Loucy (cell line): ENCODE data around the gene MYO18A.

Source experiments
- H2AFZ ChIP-seq: fragments of 200-600 bp; sonication (generic); 2 replicates; pipeline ENCODE4 v1.6.0; 2016; ENCODE audit warnings: antibody characterized with exemption, mild to moderate bottlenecking, low read length, moderate library complexity
- H3F3A ChIP-seq: fragments of 200-600 bp; 2 replicates; pipeline ENCODE4 v1.6.0; 2016; ENCODE audit warnings: antibody characterized with exemption, low read depth, mild to moderate bottlenecking
- H3K27me3 ChIP-seq: fragments of 200-600 bp; sonication (generic); 2 replicates; pipeline ENCODE4 v1.6.1; 2014; ENCODE audit warnings: low read length, mild to moderate bottlenecking; ENCODE audit not compliant: insufficient read depth, poor library complexity, severe bottlenecking
- H3K36me3 ChIP-seq: fragments of 200-600 bp; sonication (generic); 2 replicates; pipeline ENCODE4 v1.6.1; 2016; ENCODE audit warnings: low read length; ENCODE audit not compliant: insufficient read depth
- H3K4me1 ChIP-seq: fragments of 200-600 bp; sonication (generic); 2 replicates; pipeline ENCODE4 v1.5.1; 2014; ENCODE audit warnings: low read length, mild to moderate bottlenecking; ENCODE audit not compliant: insufficient read depth, poor library complexity, severe bottlenecking
- H3K4me2 ChIP-seq: fragments of 200-600 bp; sonication (generic); 2 replicates; pipeline ENCODE4 v1.6.0; 2014; ENCODE audit warnings: antibody characterized with exemption, low read length, low read depth, mild to moderate bottlenecking; ENCODE audit not compliant: poor library complexity, severe bottlenecking
- H3K4me3 ChIP-seq: fragments of 200-600 bp; sonication (generic); 2 replicates; pipeline ENCODE4 v1.5.1; 2014; ENCODE audit warnings: low read length, mild to moderate bottlenecking, mixed read lengths; ENCODE audit not compliant: poor library complexity, severe bottlenecking
- H3K79me2 ChIP-seq: fragments of 200-600 bp; sonication (generic); 2 replicates; pipeline ENCODE4 v1.6.1; 2014; ENCODE audit warnings: low read length; ENCODE audit not compliant: insufficient read depth
- H3K9ac ChIP-seq: fragments of 200-600 bp; sonication (generic); 2 replicates; pipeline ENCODE4 v1.6.0; 2014; ENCODE audit warnings: mild to moderate bottlenecking, low read depth, low read length, moderate library complexity; ENCODE audit not compliant: poor library complexity, severe bottlenecking
- H3K9me2 ChIP-seq: fragments of 200-600 bp; sonication (generic); replicated peaks from 2 replicates; pipeline ENCODE4 v1.6.1; 2016; ENCODE audit warnings: low read depth, low read length, mixed read lengths
- H3K9me3 ChIP-seq: fragments of 200-600 bp; sonication (generic); 2 replicates; pipeline ENCODE4 v1.6.1; 2014; ENCODE audit warnings: mild to moderate bottlenecking, antibody characterized with exemption, low read length, low read depth; ENCODE audit not compliant: insufficient read depth
- H4K20me1 ChIP-seq: fragments of 200-600 bp; sonication (generic); 2 replicates; pipeline ENCODE4 v1.6.0; 2014; ENCODE audit warnings: antibody characterized with exemption, low read length, mild to moderate bottlenecking; ENCODE audit not compliant: insufficient read depth, poor library complexity, severe bottlenecking
- EZH2phosphoT487 ChIP-seq: fragments of 200-600 bp; IDR thresholded peaks from 2 replicates; pipeline ENCODE4 v1.6.1; 2018; ENCODE audit warnings: antibody characterized with exemption, mild to moderate bottlenecking, moderate library complexity, borderline replicate concordance
- TF ChIP-seq, protein P1 (sequence below): fragments of 200-600 bp; sonication (generic); conservative IDR thresholded peaks from 2 replicates; pipeline ENCODE4 v1.5.1; 2014; ENCODE audit warnings: mild to moderate bottlenecking, antibody characterized with exemption, low read length

Gene MYO18A

GRCh38 chr17:29073045-29073444 lies 107.2 kb downstream of the MYO18A start:
- peaks cover 5% of the 10 kb centered on the region for H4K20me1 ChIP-seq
- no peak for TF ChIP-seq EZH2phosphoT487
- TF ChIP-seq, protein P1, sequence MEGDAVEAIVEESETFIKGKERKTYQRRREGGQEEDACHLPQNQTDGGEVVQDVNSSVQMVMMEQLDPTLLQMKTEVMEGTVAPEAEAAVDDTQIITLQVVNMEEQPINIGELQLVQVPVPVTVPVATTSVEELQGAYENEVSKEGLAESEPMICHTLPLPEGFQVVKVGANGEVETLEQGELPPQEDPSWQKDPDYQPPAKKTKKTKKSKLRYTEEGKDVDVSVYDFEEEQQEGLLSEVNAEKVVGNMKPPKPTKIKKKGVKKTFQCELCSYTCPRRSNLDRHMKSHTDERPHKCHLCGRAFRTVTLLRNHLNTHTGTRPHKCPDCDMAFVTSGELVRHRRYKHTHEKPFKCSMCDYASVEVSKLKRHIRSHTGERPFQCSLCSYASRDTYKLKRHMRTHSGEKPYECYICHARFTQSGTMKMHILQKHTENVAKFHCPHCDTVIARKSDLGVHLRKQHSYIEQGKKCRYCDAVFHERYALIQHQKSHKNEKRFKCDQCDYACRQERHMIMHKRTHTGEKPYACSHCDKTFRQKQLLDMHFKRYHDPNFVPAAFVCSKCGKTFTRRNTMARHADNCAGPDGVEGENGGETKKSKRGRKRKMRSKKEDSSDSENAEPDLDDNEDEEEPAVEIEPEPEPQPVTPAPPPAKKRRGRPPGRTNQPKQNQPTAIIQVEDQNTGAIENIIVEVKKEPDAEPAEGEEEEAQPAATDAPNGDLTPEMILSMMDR: no peak
- H3F3A ChIP-seq: no peaks in the 10 kb centered on the region
- no peaks in the 10 kb centered on the region for H3K79me2 ChIP-seq
- no peak overlapping the region for H3K9ac ChIP-seq
- H3K9me3 ChIP-seq: no peaks in the 10 kb centered on the region
- H2AFZ ChIP-seq: no peak overlapping the region
- peaks cover 29% of the 10 kb centered on the region; the same call in 1 of the 2 replicates for H3K36me3 ChIP-seq
- H3K4me2 ChIP-seq: no peak overlapping the region
- no peaks in the 10 kb centered on the region for H3K27me3 ChIP-seq
- no peak overlapping the region for H3K4me3 ChIP-seq
- H3K4me1 ChIP-seq: no peaks in the 10 kb centered on the region
- H3K9me2 ChIP-seq: no peaks in the 10 kb centered on the region

GRCh38 chr17:29071303-29071702 lies 108.9 kb downstream of the MYO18A start:
- peaks cover 13% of the 10 kb centered on the region; the same call in 1 of the 2 replicates for H3K36me3 ChIP-seq
- no peaks in the 10 kb centered on the region for H3K27me3 ChIP-seq
- peaks cover 2% of the 10 kb centered on the region for H4K20me1 ChIP-seq
- no peaks in the 10 kb centered on the region for H3K79me2 ChIP-seq
- H3K9me3 ChIP-seq: no peaks in the 10 kb centered on the region
- H3K4me1 ChIP-seq: no peaks in the 10 kb centered on the region
- no peak overlapping the region for H3K9ac ChIP-seq
- H3K4me3 ChIP-seq: no peak overlapping the region
- H3K4me2 ChIP-seq: no peak overlapping the region
- no peaks in the 10 kb centered on the region for H3F3A ChIP-seq
- no peak for TF ChIP-seq EZH2phosphoT487
- TF ChIP-seq, protein P1: no peak
- H2AFZ ChIP-seq: no peak overlapping the region
- no peaks in the 10 kb centered on the region for H3K9me2 ChIP-seq

DNA sequence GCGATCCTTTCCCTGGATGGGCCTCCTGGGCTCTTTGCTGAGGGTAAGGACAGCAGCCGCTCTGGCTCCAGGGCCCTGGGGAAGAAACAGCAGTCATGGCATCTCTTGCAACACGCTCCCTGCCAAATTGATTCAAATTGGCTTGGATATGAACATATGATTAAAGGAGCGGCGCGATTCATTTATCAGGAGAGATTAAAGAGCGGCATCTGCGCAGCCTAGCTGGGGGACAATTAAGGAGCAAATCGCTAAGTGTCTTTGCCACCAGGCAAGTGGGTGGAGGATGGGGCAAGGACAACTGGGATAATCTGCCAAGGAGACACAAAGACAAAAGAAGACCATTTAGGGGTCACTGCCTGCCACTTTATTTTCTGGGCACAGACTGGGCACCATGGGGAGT lies 109.4 kb downstream of the MYO18A start:
- H3K9ac ChIP-seq: no peak overlapping the region
- H3K9me2 ChIP-seq: no peaks in the 10 kb centered on the region
- H4K20me1 ChIP-seq: no peaks in the 10 kb centered on the region
- H3K4me2 ChIP-seq: no peak overlapping the region
- H3K4me1 ChIP-seq: no peaks in the 10 kb centered on the region
- no peaks in the 10 kb centered on the region for H3K9me3 ChIP-seq
- H3K36me3 ChIP-seq: peaks cover 11% of the 10 kb centered on the region; the same call in 1 of the 2 replicates
- no peak overlapping the region for H3K4me3 ChIP-seq
- H3K27me3 ChIP-seq: no peaks in the 10 kb centered on the region
- TF ChIP-seq EZH2phosphoT487: no peak
- TF ChIP-seq, protein P1: no peak
- no peaks in the 10 kb centered on the region for H3K79me2 ChIP-seq
- H3F3A ChIP-seq: no peaks in the 10 kb centered on the region
- H2AFZ ChIP-seq: no peak overlapping the region
